Measurements from ENCODE around the gene CLTCL1.

The CLTCL1 gene

DNA sequence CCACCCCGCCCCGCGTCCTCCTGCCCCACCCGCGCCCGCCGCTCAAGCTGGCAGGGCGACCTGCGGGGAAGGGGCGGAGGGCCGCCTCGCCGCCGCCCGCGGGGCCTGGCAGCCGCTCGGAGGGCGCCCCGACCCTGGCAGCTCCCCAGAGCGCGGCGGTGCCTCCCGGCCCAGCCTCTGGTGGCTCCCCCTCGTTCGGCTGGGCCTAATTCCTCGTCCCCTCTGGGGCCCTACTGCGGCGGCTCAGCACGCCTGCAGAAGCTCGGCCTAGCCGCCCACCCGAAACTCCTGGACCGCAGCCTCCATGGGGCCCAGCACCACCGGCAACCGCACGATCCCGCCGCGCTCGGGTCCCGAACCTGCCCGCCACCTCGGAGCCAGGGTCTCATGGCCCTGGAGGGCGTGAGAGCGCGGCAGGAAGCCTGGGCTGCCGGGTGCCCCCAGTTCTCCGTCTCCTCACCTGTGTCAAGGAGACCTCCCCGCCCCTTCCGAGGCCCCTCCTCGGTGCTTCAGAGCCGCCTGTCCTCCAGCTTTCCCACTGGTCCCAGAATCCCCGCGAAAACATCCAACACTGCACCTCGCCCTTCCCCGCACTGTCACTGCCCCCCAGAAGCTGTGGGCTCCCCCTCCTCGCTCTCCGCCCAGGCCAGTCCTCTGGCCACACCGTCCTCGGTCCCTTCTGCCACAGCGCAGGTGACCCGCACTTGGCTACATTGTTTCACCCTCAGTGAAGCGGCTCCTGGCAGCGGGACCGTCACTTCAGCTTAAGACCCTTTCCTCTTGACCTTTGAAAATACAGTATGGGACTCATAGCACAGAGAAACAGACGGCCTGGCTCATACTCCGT lies 140.8 kb downstream of the CLTCL1 start:
- no peak for DNase-seq (ENCODE audit: low read depth)

DNA sequence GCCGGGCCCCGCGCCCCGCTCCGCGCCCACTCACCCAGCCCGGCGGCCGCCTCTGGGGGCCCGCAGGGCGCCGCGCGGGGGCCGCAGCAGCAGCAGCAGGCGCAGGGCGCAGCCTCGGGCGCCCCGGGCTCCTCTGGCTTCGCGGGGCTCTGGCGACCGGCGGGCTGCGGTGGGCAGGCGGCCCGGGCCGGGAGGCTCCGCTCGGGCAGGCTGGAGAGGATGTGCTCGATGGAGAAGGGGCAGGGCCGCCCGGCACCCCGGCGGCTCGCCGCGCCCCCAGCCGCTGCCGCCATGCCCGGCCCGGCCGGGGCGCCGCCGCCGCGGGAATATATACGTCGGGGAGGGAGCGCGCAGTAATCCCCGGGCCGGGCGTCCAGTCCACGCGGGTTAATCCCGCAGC lies 141.5 kb downstream of the CLTCL1 start, which contains the start of gene GSC2:
Gene GSC2, minus strand, starts transcription at position 302 of the 400 bp plus-strand sequence. Its CDS starts 9 bp downstream, at position 293.
- no peak for DNase-seq (ENCODE audit: low read depth)

DNA sequence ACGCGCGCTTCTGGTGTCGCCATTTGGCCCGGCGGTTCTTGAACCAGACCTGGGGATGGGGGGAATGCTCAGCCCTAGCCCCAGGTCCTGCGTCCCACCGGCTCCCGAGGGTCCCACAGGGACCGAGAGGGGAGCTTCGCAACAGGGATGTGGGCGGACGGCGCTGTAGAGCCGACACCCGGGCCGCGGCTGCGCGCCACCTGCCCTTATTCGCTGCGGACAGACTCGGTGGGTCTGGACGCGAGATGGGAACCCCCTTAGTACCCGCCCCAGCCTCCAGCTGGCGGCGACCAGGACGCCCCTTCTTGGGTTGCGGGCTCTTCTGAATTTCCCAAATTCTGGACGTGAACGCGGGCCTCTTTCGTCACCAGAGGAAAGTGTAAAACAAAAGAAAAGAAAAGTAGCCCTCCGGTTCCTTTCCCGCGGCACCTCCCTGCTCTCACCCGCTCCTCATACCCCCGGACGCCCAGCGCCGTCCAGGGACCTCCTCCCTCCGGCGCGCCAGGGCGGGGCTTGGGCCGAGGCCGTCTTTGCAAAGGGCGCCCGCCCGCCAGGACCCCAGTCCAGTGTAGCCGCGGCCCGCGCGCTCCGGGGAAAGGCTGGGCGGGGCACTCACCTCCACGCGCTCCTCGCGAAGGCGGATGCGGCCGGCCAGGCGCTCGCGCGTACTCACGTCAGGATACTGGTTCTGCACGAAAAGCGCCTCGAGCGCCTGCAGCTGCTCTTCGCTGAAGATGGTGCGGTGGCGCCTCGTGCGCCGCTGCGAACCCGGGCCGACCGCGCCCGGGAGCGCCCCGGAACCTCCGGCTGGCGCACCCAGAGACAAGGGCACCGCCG lies 142.3 kb downstream of the CLTCL1 start:
- DNase-seq (ENCODE audit: low read depth) = no peak

DNA sequence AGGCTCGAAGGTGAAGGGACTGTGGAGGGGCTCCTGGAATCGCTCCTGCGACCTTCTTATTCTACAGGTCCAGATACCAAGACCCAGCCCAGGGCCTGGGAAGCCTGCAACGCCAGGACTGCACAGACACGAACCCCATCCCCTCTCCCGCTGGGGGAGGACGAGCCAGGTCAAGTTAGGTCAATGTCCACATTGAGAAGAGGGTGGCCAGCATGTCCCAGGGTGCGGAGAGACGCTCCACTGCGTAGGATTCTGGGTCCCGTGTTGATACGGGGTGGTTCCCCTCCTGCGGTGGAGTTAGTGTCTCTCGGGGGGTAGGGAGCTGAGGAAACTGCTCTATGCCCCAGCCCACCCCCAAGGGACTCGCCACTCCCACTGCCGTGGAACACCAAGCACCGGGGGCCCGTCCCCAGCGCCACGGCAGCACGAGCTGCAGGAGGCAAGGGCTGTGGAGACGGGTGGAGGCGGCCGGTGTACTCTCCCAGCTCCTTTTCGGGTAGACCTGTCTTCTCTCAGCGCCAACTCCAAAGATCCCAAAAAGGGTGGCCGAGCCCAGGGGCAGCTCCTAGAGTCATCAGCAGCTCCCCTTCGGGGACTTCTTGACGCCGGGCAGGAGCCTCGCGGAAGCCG lies 143.0 kb downstream of the CLTCL1 start:
- no peak for DNase-seq (ENCODE audit: low read depth)

DNA sequence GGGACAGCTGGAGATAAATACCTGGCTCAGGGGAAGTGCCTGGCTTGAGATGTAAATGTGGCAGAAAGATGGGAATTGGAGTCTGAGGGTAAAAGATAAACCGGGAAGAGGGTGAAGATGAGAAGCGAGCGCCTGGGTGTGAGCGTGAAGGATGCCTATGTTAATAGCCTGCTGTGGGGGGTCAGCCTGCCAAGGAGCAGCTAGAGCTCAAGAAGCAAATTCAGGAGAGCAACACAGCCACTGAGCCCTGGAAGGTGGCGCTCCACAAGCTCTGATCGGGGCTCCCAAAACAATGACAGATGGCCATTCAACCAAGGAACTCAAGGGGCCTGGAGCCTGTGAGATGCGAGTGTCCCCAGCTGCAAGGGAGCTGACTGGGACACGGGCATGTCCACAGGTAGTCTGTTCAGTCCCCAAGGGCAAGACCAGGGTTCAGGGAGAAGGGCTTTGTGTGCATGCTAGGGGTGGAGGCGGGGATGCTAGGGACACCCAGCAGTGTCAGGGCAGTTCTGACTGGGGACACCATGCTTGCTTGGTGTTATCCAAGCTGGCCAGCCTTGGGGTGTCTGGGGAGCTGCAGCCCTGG lies 144.2 kb downstream of the CLTCL1 start:
- no peak for DNase-seq (ENCODE audit: low read depth)

DNA sequence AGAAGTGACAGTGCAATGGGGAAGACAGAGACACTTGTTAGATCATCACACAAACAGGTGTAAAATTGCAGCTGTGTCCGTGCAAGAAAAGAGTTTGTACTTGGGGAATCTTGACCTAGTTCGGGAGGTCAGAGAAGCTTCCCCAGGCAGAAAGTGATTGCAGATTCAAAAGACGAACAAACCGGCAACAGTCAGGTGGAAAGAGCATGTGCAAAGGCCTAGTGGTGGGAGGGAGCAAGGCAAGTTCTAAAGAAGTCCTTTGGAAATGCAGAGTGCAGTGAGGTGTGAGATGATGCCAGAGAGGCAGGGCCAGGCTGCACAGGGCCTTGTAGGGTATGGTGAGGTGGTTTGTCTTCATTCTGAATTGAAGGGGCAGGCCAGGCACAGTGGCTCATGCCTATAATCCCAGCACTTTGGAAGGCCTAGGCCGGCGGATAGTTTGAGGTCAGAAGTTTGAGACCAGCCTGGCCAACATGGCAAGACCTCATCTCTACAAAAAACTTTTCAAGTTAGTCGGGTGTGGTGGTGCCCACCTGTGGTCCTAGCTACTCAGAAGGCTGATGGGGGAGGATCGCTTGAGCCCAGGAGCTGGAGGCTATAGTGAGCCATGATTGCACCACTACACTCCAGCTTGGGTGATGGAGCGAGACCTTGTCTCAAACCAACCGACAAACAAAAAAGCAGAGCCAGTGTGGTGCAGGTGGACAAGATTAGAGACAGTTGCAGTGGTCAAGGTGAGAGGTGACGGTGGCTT lies 145.1 kb downstream of the CLTCL1 start:
- no peak for DNase-seq (ENCODE audit: low read depth)

DNA sequence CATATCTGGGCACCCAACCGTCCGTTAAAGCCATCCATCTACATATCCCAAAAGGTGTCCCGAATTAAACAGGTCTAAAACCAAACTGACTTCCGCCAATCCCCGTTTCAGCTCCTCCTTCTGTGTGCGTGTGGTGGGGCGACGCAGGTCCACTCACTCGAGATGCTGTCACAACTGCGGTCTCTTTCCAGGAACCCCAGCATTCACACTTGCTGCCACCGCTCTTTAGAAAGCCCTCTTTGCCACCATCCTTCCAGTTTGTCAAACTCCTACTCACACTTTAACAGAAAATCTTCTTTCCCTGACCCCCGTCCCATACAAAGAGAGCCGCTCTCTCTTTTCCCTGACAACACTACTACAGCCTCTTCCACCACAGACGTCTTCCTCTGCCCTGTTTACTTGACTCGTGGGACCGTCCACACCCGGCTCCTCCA lies 147.5 kb downstream of the CLTCL1 start:
- no peak for DNase-seq (ENCODE audit: low read depth)

DNA sequence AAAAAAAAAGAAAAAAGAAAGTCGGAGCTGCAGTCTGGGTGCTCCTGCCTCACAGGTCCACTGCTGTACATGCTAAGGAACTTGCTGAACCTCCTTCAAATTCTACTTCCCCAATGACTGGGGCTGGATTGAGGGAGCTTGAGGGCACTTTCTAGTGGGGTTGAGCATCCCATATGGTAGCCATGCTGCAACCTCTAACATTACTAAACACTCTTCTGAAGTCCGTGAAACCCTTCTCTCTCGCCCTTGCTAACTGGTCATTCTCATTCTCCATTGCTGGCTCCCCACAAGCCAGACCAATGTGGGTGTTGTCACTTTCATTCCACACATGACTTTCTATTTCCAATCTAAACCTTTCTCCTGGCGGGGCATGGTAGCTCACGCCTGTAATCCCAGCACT lies 148.3 kb downstream of the CLTCL1 start:
- no peak for DNase-seq (ENCODE audit: low read depth)

DNA sequence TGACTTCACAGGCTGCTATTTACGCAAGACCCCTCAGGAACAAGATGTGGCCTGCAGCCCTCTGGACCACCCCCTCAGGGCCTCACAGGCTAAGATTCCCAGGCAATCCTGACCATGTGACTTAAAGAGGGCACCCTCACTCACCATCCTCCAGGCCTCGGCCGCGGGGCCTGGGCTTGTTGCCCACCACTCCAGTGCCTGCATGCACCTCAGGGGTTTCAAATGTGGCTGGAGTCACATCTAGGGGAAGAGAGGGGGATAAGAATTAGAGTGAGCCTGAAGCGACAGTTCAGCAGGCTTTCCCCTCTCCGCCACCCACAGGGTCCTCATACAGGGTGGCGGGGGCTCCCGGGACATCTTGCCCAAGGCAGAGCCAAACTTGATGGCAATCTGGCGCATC lies 149.1 kb downstream of the CLTCL1 start:
- no peak for DNase-seq (ENCODE audit: low read depth)

DNA sequence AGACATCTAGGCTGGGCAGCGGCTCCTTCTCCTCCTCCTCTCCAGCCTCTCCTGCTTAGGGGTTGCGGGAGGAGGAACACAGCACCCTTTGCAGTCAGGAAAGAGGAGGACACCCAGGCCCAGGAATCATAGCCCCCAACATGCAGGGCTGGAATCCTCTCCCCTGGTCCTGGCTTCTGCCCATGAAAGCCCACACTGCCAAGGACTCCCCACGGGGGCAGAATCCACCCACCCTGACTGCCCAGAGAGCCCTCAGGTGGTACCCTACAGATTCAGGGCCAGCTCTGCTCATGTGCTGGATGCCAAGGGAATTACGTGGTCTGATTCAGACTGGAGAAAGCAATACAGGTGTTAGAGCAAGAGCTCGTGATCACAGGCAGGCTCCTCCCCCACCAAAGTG lies 151.5 kb downstream of the CLTCL1 start:
- no peak for DNase-seq (ENCODE audit: low read depth)

DNA sequence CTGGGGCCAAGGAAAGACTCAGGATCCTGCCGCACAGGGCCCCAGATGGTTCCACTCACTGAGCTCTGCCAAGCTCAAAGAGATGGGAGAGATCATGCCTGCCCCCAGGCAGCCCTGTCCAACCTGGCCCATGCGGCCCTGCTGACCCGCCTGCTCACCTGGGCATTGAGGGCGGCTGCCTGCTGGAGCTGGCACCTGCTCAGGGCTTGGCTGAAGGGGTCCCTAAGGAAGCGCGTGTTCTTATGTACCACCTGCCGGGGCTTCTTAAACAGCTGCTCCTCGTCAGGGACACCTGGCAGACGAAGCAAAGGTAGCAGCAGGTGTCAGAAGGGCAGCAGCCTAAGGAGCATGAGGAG lies 152.5 kb downstream of the CLTCL1 start:
- no peak for DNase-seq (ENCODE audit: low read depth)

DNA sequence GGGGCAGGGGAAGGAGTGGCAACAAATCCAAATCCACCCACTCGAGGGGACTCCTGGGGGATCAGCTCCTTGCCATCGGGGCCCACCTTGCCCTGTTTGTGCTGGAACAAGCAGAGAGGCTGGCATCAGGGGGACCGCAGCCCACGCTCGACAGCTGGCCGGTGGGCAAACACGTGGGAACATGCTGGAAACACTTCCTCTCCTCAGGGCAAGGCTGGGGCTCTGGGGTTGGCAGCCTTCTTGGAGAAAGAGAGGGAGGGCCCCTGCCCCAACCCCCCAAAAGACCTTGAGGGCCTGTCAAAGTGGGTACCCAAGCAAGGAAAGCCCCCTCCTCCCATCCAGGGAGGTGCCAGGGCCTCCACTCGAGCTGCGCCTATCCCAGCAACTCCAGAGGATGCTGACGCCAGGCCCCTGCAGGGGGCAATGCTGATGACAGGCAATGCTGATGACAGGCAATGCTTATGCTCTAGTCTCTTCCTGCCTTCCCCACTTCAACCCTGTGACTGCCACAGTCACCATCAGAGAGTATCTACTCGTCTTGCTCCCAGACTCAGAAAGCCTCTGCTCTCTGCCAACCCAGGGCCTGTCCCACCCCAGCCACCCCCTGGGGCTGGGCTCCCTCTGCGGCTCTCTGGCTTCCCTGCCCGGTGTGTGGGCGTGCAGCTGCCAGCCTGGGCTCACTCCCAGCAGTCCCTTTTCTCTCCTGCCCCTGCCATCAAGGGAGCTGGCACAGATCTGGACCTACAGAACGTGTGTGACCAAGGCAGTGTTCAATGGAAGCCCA lies 153.1 kb downstream of the CLTCL1 start:
- DNase-seq (ENCODE audit: low read depth) = no peak

DNA sequence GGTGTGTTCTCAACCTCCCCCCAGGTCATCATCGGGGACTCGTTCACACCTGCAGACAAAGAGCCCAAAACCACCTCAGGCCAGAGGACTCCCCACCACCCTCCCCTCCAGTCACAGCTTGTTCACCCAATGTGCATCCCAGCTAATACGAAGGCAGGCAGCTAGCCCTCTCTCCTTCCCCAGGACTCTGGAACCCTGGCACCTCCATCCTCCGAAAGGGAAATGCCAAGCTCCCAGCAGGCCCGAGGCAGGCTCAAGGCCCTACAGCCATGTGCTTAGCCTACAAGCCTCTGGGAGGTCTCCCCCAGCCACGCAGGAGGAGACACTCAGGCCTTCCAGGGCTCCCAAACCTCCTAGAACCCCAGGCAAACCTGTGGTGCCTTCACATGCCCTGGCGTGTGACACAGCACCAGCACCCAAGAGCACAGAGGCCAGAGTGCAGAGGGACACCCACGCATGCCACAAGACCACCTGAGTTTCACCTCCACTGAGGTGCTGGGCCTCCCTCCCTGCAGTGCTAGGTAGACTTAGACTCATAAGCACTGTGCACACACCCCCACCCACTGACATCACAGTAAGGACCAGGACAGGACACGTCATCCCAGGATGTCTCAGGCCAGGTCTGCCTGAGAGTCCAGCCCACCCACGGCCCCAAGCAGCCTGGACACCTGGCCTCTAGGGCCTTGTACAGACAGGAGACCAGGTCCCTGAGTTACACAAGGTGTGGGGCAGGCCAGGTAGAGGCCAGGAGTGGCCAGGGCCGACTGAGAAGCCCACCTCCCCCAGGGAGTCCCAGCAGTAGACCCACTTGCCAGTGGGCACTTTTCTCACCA lies 153.9 kb downstream of the CLTCL1 start:
- DNase-seq (ENCODE audit: low read depth) = no peak

DNA sequence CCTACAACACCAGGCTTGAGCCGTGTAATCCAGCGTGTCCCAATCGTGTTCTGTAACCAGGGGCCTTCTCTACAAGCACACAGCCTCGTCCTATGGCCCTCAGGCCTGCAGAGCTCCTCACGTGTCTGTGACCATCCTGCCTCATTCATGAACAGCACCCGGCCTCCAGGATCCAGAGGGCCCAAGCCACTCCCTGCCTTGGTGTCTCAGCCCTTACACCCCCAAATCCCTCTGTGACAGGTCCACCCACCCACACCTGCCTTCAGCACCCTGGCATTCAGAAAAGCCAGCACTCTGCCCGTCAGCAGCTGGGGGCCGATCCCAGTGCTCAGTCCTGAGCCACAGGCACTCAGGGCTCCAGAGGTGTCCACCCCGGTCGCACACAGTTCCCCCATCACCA lies 154.6 kb downstream of the CLTCL1 start:
- no peak for DNase-seq (ENCODE audit: low read depth)

DNA sequence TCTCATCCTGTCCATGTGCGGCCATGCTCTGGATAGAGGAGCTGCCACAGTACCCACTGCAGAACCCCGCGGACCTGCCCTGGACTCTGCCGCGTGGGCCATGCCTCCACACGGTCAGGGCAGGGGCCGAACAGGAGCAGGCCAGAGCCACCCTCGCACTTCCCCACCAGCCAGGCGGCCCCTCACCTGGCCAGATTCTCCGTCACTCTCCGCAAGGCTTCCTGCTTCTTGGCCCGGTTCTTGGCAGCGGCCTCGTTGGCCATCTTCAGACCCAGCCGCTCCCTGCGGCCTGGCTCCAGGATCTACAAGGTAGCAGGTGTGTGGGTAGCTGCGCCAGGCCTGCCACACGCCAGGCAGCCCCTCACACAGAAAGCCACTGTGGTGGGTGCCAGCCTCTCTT lies 156.6 kb downstream of the CLTCL1 start:
- DNase-seq (ENCODE audit: low read depth) = no peak

DNA sequence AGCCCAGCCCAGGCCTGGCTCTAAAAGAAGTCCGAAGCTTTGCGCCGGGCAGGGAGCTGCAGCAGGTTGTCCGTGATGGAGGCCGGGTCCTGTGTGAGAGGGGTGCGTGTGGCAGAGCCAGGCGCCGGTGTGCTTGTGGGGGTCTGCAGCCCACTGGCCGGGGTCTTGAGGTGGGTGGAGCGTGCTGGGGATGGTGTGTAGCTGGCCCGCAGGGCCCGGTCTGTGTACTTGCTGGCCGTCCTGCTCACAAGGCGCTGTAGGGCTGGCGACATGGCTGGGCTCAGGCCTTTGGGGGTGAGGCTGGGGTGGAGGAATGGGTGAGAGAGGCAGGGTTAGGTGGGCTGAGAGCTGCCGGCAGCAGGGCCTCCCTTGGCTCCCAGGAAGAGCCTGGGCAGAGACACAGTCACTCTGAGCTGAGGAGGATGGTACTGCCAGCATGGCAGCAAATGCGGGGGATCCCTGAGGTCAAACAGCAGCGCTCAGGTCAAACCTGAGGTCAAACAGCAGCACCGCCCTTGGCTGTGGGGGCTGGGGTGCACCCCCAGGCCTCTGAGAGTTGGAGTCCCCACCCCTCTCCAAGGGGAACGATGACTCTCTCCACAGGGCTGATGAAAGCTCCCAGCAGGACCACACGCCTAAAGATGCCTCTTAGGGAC lies 157.2 kb downstream of the CLTCL1 start:
- DNase-seq (ENCODE audit: low read depth) = no peak

DNA sequence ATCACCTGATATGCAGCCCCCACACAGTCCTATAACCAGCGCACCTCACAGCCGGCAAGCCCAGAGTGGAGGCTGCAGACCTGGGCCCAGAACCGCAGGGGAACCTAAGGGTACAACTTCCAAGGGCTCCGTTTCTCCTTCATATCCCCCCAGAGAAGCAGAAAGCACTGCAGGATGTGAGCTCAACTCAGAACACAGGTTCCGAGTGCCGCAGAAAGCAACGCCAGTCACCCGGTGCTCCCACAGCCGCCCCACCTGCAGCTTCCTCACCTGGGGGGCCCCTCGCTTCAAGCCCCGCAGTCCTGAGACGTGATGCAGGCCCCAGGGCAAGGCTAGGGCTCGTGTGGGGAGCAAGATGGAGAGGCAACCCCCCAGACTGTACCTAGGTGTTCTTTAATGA lies 158.0 kb downstream of the CLTCL1 start:
- DNase-seq (ENCODE audit: low read depth) = no peak

DNA sequence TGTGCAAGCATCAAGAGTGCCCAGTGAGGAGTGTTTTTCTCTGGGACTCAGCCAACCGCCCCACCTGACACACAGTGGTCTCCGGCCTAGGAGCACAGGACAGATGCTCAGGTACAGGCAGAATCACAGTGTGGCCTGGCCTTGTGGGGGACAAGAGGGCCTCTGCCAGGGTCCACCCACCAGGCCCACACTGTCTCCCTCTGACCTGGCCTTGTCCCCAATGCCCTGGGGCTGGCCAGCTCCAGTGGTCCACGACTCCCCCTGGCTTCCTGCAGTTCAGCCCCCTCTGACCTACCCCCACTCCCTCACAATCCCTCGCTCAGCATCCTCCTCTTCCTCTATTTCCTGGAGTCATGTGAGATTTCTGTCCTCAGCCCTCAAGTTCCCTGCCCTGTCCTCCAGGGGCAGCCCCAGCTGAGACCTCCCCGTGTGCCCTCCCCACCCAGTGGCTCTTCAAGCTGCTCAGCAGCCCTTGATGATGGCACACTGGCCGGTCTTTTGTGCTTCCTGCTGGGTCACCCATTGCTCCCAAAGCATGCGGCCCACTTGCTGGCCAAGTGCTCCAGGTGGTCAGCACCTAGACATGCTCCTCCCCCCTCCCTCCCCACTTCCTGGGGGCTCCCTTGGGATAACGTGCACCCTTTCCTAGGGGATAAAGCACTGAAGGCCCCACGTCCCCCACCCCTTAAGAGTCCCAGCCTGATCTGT lies 158.7 kb downstream of the CLTCL1 start:
- no peak for DNase-seq (ENCODE audit: low read depth)

DNA sequence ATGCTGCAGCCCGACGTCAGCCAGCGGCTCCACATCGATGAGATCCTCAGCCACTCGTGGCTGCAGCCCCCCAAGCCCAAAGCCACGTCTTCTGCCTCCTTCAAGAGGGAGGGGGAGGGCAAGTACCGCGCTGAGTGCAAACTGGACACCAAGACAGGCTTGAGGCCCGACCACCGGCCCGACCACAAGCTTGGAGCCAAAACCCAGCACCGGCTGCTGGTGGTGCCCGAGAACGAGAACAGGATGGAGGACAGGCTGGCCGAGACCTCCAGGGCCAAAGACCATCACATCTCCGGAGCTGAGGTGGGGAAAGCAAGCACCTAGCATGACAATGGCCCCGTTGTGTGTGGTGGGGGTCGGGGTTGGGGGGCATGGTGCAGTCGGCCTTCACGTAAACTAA lies 159.4 kb downstream of the CLTCL1 start:
- DNase-seq (ENCODE audit: low read depth) = no peak

Measured in activated gamma-delta T cell treated with anti-CD3 and anti-CD28 coated beads, Interleukin-2, amount 50 U/mL, for 16 hours (primary cell).